Adrenal gland (tissue), 12 donors: ENCODE results near the gene A1BG. TPM values are rescaled to one million over a fixed set of nuclear protein-coding genes. Genes with fewer than 3 reads are reported as not detected.
A peak's percentile ranks its signal among the peaks of the same experiment; 100 is the strongest.

ENCODE experiments used
- DNase-seq, 7 donors: peaks; one replicate each; pipeline ENCODE4 v3.0.0-alpha.2; 2019 to 2020
- H3K27ac ChIP-seq, 5 donors: fragments of 200-600 bp; sonication (generic) in 4 of 5; 1 replicate in 3 of 5; 2 replicates in 2 of 5; pipeline versions ENCODE4 v1.5.1 to v1.8.0; 2016 to 2020; ENCODE audit warnings: mild to moderate bottlenecking in 1 of 5
- H3K27me3 ChIP-seq: fragments of 200-600 bp; 2 replicates; pipeline ENCODE4 v1.8.0; 2021
- H3K36me3 ChIP-seq, 2 donors: fragments of 200-600 bp; replicated peaks in 1 of 2; 1 replicate in 1 of 2; 2 replicates in 1 of 2; pipeline versions ENCODE4 v1.5.1 to v1.8.0; 2018 to 2022
- H3K4me1 ChIP-seq, 2 donors: fragments of 200-600 bp; replicated peaks in 1 of 2; 1 replicate in 1 of 2; 2 replicates in 1 of 2; pipeline versions ENCODE4 v1.5.1 to v1.8.0; 2018 to 2021
- H3K4me3 ChIP-seq, 4 donors: fragments of 200-600 bp; sonication (generic) in 3 of 4; one replicate each; pipeline ENCODE4 v1.5.1; 2016 to 2018
- H3K9me3 ChIP-seq, 3 donors: fragments of 200-600 bp; sonication (generic) in 1 of 3; replicated peaks in 1 of 3; 1 replicate in 2 of 3; 2 replicates in 1 of 3; pipeline versions ENCODE4 v1.5.1 to v1.8.0; 2016 to 2021
- CTCF ChIP-seq, 6 experiments: fragments of 450-650 bp in 4 of 6; fragments of 200-600 bp in 2 of 6; sonication (generic) in 1 of 6; IDR thresholded peaks; 1 replicate in 5 of 6; 2 replicates in 1 of 6; pipeline versions ENCODE4 v1.5.1 to v1.8.0; 2016 to 2021; ENCODE audit warnings: antibody characterized with exemption in 6 of 6, mild to moderate bottlenecking in 2 of 6, moderate library complexity in 1 of 6
- POLR2A ChIP-seq, 2 donors: fragments of 450-650 bp; IDR thresholded peaks; one replicate each; pipeline ENCODE4 v1.6.1; 2017; ENCODE audit warnings: antibody characterized with exemption in 2 of 2, mild to moderate bottlenecking in 2 of 2, moderate library complexity in 1 of 2
- WGBS, 4 donors: extraction: QIAGEN DNeasy Blood & Tissue Kit in 2 of 4; methylation state at CpG; one replicate each; pipeline versions ENCODE4 v1.1.5 to v1.1.7; 2013 to 2017; 5-methylcytosine and 5-hydroxymethylcytosine counted together
- intact Hi-C, 2 donors: fragments of 100-400 bp; cut with DNase I; formaldehyde crosslinking; loops; one replicate each; pipeline versions ENCODE4 v1.14.1 to v1.15.0; 2022 to 2023
- polyA plus RNA-seq, 3 donors: library from polyadenylated mRNA; stranded (reverse); fragments of 200-250 nt in 2 of 3; fragments of 350-450 nt in 1 of 3; fragmentation: Illumina TruSeq in 1 of 3; extraction: RNeasy Lipid Tissue Mini Kit (QIAGEN cat#74804) in 1 of 3; gene quantifications; one replicate each; pipeline ENCODE4 v1.2.3, GENCODE V29; 2013 to 2014
- total RNA-seq, 9 donors: library from RNA; depleted of rRNA in 4 of 9; stranded (reverse); fragments of >200 nt in 4 of 9; fragments of 120-200 nt in 1 of 9; fragmentation: NEBNext Ultra II Directional in 1 of 9; extraction: Animal tissue kit (Norgen Biotek cat#: 25700) in 1 of 9; gene quantifications; one replicate each; pipeline versions ENCODE4 v1.1.0 to v1.2.4, GENCODE V29; 2013 to 2023
- donor health status: healthy with polysubstance abuse.
- donor health status: Bipolar disorder and iron deficiency.
- donor health status: DM: yes; HTN: yes; CAD: no.
- donor health status: DM: no; HTN: no; CAD: no.
- donor health status: DM: no; HTN: no; CAD: no.
- donor health status: DM: yes; HTN: yes; CAD: no.

The A1BG gene
- total and polyA plus RNA-seq, 12 donors, result 0.39 to 41.3 (median 6.6) TPM; not detected in 1

DNA sequence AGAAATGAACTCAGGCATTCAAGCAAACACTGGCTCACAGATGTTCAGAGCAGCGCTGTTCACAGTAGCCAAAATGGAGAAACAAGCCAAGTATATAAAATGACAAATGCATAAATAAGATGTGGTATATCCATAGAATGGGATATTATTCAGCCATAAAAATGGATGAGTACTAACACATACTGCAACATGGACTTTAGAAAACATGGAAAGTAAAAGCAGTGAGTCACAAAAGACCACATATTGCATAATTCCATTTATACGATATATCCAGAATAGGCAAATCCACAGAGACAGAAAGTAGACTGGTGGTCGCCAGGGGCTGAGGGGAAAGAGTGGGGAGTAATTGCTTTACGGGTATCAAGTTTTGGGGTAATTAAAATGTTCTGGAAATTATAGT, 20.9 kb upstream of the A1BG start:
- Histone ChIP-seq H3K9me3 (no peaks in the 10 kb centered on the region), H3K4me1 (no peaks in the 10 kb centered on the region), H3K4me3 (no peak overlapping the region), H3K36me3 (no peaks in the 10 kb centered on the region), H3K27me3 (no peaks in the 10 kb centered on the region), H3K27ac (no peak overlapping the region)
- WGBS, 4 donors, result 77 to 83% (median 83%) methylated on average over 4 of the region's 4 CpGs
- no peak for DNase-seq
- TF ChIP-seq POLR2A (IDR thresholded peaks at IDR 0.05), result no peak
- no peak for TF ChIP-seq CTCF (IDR thresholded peaks at IDR 0.05)
- intact Hi-C loops, result no loop called here

- H3K4me1 ChIP-seq, result no peaks in the 10 kb centered on the region
- H3K4me3 ChIP-seq, result no peak overlapping the region
- no peak overlapping the region for H3K27ac ChIP-seq
- no peaks in the 10 kb centered on the region for H3K9me3 ChIP-seq
- TF ChIP-seq POLR2A (IDR thresholded peaks at IDR 0.05) (no peak), CTCF (IDR thresholded peaks at IDR 0.05) (peak in 2 of 6 experiments; percentile 9 to 12)
- 54 to 65% (median 60%) methylated on average over 15 of the region's 15 CpGs for WGBS, 4 donors
- intact Hi-C loops, result no loop called here
- H3K36me3 ChIP-seq, result no peaks in the 10 kb centered on the region
- no peaks in the 10 kb centered on the region for H3K27me3 ChIP-seq
- peak in 1 of 7 donors; percentile 32 for DNase-seq
Measured at GRCh38 chr19:58372311-58373133, 19.2 kb upstream of the A1BG start.

DNA sequence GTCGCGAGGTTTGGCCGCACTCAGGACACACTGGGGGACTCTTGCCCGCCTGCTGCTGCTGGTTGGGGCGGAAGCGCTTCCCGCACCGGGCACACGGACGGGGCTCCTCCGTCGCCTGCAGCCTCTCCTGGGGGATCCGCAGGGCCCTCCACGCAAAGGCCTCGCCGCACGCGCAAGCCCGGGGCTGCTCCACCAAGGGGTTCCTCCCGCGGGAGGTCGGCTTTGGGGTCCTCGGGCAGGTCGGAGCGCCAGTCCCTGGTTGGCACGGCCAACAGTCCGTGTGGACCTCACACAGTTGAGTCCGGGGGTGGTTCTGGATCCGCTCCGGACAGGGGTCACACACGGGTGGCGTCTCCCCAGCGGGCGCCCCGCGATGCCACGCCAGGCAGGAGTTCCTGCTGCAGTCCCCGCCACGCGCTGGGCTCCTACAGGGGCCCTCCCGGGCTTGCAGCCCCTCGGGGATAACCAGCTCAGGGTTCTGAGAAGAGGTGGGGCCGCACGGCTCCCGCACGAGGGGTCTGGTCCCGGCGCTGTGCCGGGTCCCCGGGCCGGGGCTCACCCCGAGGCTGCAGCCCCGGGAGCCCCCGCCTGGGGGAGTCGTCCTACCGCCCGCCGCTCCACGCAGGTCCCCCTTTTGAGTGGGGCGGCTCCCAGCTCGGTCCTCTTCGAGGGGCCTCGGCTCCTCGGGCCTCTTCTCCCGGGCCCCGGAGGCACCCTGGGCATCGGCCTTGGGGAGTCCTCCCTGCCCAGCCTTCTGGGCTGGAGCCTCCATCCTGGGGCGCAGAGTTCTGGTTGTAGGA, 15.5 kb upstream of the A1BG start:
- no peak overlapping the region for H3K4me3 ChIP-seq
- DNase-seq, result no peak
- no peaks in the 10 kb centered on the region for H3K27me3 ChIP-seq
- intact Hi-C loops, result no loop called here
- H3K9me3 ChIP-seq, result no peaks in the 10 kb centered on the region
- no peaks in the 10 kb centered on the region for H3K36me3 ChIP-seq
- TF ChIP-seq POLR2A (IDR thresholded peaks at IDR 0.05) (no peak), CTCF (IDR thresholded peaks at IDR 0.05) (no peak)
- 82 to 97% (median 86%) methylated on average over 9 to 68 of the region's 68 CpGs for WGBS, 4 donors
- H3K27ac ChIP-seq, result no peak overlapping the region
- H3K4me1 ChIP-seq, result no peaks in the 10 kb centered on the region

- intact Hi-C loops, result no loop called here
Measured at GRCh38 chr19:58367698-58368454, 14.6 kb upstream of the A1BG start.

More at GRCh38 chr19:58367698-58368454, 14.6 kb upstream of the A1BG start:
- no peak for DNase-seq
- Histone ChIP-seq H3K4me3 (no peak overlapping the region), H3K4me1 (no peaks in the 10 kb centered on the region), H3K36me3 (no peaks in the 10 kb centered on the region), H3K9me3 (no peaks in the 10 kb centered on the region), H3K27ac (no peak overlapping the region), H3K27me3 (no peaks in the 10 kb centered on the region)
- WGBS, 4 donors, result 56 to 86% (median 68%) methylated on average over 37 to 106 of the region's 106 CpGs
- no peak for TF ChIP-seq CTCF (IDR thresholded peaks at IDR 0.05)
- no peak for TF ChIP-seq POLR2A (IDR thresholded peaks at IDR 0.05)
